ENCODE data around the gene TMEM117.

DNA sequence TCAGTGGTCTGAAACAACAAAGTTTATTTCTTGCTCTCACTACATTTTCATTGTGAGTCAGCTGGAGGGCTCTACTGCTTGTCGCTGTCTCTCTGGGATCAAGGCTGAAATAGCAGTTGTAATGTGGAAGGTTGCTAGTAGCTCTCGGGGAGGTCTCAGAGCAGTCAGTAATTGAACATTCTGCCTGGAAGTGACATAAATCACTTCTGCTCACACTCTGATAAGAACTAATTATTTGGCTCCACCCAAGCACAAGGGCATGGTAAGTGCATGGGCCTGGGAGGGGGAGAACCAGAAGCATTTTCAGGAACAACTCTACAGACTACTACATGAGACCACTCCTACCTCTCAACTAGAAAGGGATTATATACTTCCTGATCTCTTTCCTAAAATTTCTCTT is 128.2 kb downstream of the TMEM117 start:
- TF ChIP-seq, protein P1, sequence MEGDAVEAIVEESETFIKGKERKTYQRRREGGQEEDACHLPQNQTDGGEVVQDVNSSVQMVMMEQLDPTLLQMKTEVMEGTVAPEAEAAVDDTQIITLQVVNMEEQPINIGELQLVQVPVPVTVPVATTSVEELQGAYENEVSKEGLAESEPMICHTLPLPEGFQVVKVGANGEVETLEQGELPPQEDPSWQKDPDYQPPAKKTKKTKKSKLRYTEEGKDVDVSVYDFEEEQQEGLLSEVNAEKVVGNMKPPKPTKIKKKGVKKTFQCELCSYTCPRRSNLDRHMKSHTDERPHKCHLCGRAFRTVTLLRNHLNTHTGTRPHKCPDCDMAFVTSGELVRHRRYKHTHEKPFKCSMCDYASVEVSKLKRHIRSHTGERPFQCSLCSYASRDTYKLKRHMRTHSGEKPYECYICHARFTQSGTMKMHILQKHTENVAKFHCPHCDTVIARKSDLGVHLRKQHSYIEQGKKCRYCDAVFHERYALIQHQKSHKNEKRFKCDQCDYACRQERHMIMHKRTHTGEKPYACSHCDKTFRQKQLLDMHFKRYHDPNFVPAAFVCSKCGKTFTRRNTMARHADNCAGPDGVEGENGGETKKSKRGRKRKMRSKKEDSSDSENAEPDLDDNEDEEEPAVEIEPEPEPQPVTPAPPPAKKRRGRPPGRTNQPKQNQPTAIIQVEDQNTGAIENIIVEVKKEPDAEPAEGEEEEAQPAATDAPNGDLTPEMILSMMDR (IDR thresholded peaks at IDR 0.05), result no peak
- no peak for TF ChIP-seq POLR2A (IDR thresholded peaks at IDR 0.05)
